Ovary (tissue), 3 donors: ENCODE data around the gene DKK1.

ENCODE experiments used
- CTCF ChIP-seq, 3 donors: fragments of 450-650 bp in 2 of 3; fragments of 200-600 bp in 1 of 3; IDR thresholded peaks; one replicate each; pipeline versions ENCODE4 v1.5.1 to v1.8.0; 2016 to 2022; ENCODE audit warnings: antibody characterized with exemption in 3 of 3, mild to moderate bottlenecking in 1 of 3
- EP300 ChIP-seq: sonication (generic); formaldehyde crosslinking; IDR thresholded peaks from one replicate; pipeline ENCODE4 v1.6.1; 2017; ENCODE audit warnings: antibody characterized with exemption
- POLR2A ChIP-seq: fragments of 450-650 bp; IDR thresholded peaks from one replicate; pipeline ENCODE4 v1.6.1; 2017; ENCODE audit warnings: antibody characterized with exemption, mild to moderate bottlenecking, moderate library complexity
- donor health status: DM: no; HTN: no; CAD: no.

GRCh38 chr10:52316001-52316400 lies 1.9 kb downstream of the DKK1 start:
- TF ChIP-seq CTCF (IDR thresholded peaks at IDR 0.05) (no peak), EP300 (no peak), POLR2A (no peak)
